Neural progenitor cell (in vitro differentiated cells): ENCODE data around the gene CDH13. TPM values are rescaled to one million over a fixed set of nuclear protein-coding genes. Genes with fewer than 3 reads are reported as not detected.

Experiments used
- DNase-seq: peaks from one replicate; pipeline ENCODE4 v3.0.0-alpha.2; 2016; ENCODE audit warnings: low spot score
- H2AFZ ChIP-seq: fragments of 200-600 bp; sonication (generic); replicated peaks from 2 replicates; pipeline ENCODE4 v1.6.1; 2016; ENCODE audit warnings: antibody characterized with exemption
- H3F3A ChIP-seq: fragments of 200-600 bp; sonication (generic); 2 replicates; pipeline ENCODE4 v1.6.1; 2016; ENCODE audit warnings: antibody characterized with exemption, low read depth
- H3K27ac ChIP-seq: fragments of 200-600 bp; sonication (generic); 2 replicates; pipeline ENCODE4 v1.5.1; 2016; ENCODE audit warnings: mild to moderate bottlenecking
- H3K27me3 ChIP-seq: fragments of 200-600 bp; sonication (generic); 2 replicates; pipeline ENCODE4 v1.6.1; 2016; ENCODE audit warnings: mild to moderate bottlenecking, moderate library complexity
- H3K36me3 ChIP-seq: fragments of 200-600 bp; sonication (generic); 2 replicates; pipeline ENCODE4 v1.5.1; 2016
- H3K4me1 ChIP-seq: fragments of 200-600 bp; sonication (generic); 2 replicates; pipeline ENCODE4 v1.6.1; 2016; ENCODE audit warnings: mixed run types
- H3K4me2 ChIP-seq: fragments of 200-600 bp; sonication (generic); 2 replicates; pipeline ENCODE4 v1.6.1; 2016
- H3K4me3 ChIP-seq: fragments of 200-600 bp; sonication (generic); 2 replicates; pipeline ENCODE4 v1.5.1; 2016
- H3K79me2 ChIP-seq: fragments of 200-600 bp; sonication (generic); 2 replicates; pipeline ENCODE4 v1.6.1; 2016; ENCODE audit warnings: low read depth
- H3K9ac ChIP-seq: fragments of 200-600 bp; sonication (generic); 2 replicates; pipeline ENCODE4 v1.6.1; 2016
- H3K9me3 ChIP-seq: fragments of 200-600 bp; sonication (generic); 2 replicates; pipeline ENCODE4 v1.5.1; 2016; ENCODE audit warnings: low read depth
- H4K20me1 ChIP-seq: fragments of 200-600 bp; sonication (generic); 2 replicates; pipeline ENCODE4 v1.6.1; 2016; ENCODE audit warnings: low read depth
- H3K27ac Mint-ChIP-seq: 3 replicates; pipeline ENCODE4 v1.8.0; 2021; ENCODE audit warnings: mixed read lengths
- H3K27me3 Mint-ChIP-seq: 2 replicates; pipeline ENCODE4 v1.8.0; 2022; ENCODE audit warnings: low read depth, mild to moderate bottlenecking, inconsistent platforms, moderate library complexity, mixed read lengths; ENCODE audit not compliant: insufficient read depth
- H3K36me3 Mint-ChIP-seq: 3 replicates; pipeline ENCODE4 v1.8.0; 2021; ENCODE audit warnings: mixed read lengths
- H3K4me1 Mint-ChIP-seq: 3 replicates; pipeline ENCODE4 v1.8.0; 2021; ENCODE audit warnings: mixed read lengths
- H3K4me3 Mint-ChIP-seq: 3 replicates; pipeline ENCODE4 v1.8.0; 2021; ENCODE audit warnings: mild to moderate bottlenecking, moderate library complexity, mixed read lengths
- H3K9me3 Mint-ChIP-seq: 3 replicates; pipeline ENCODE4 v1.8.0; 2020; ENCODE audit warnings: mixed read lengths
- CTCF ChIP-seq: fragments of 200-600 bp; sonication (generic); IDR thresholded peaks from 2 replicates; pipeline ENCODE4 v1.5.1; 2017; ENCODE audit warnings: antibody characterized with exemption, mild to moderate bottlenecking
- EZH2 ChIP-seq: fragments of 200-600 bp; sonication (generic); IDR thresholded peaks from 2 replicates; pipeline ENCODE4 v1.6.1; 2017; ENCODE audit warnings: antibody characterized with exemption, mild to moderate bottlenecking, moderate library complexity
- EZH2phosphoT487 ChIP-seq: fragments of 200-600 bp; sonication (generic); IDR thresholded peaks from 2 replicates; pipeline ENCODE4 v1.6.1; 2017; ENCODE audit warnings: antibody characterized with exemption
- total RNA-seq: library from RNA; depleted of rRNA; stranded (reverse); fragments of >200 nt; gene quantifications from 2 replicates; pipeline ENCODE4 v1.2.3, GENCODE V29; 2015; ENCODE audit warnings: low replicate concordance

CDH13 gene
- total RNA-seq, 1 donor from 2014 or later, result 3.0 TPM

GRCh38 chr16:82953517-82953916 is 326.7 kb downstream of the CDH13 start:
- H3K4me3 Mint-ChIP-seq, result no peak overlapping the region
- Histone ChIP-seq H3F3A (no peaks in the 10 kb centered on the region), H4K20me1 (no peaks in the 10 kb centered on the region), H3K4me1 (no peaks in the 10 kb centered on the region), H3K9me3 (no peaks in the 10 kb centered on the region), H3K36me3 (no peaks in the 10 kb centered on the region), H2AFZ (no peak overlapping the region), H3K79me2 (no peaks in the 10 kb centered on the region), H3K27me3 (no peaks in the 10 kb centered on the region), H3K4me2 (no peak overlapping the region), H3K27ac (no peak overlapping the region), H3K4me3 (no peak overlapping the region), H3K9ac (no peak overlapping the region)
- H3K27me3 Mint-ChIP-seq, result peaks cover 4% of the 10 kb centered on the region
- no peak for TF ChIP-seq CTCF
- TF ChIP-seq EZH2, result no peak
- TF ChIP-seq EZH2phosphoT487, result no peak
- peaks cover 3% of the 10 kb centered on the region for H3K4me1 Mint-ChIP-seq
- H3K27ac Mint-ChIP-seq, result no peak overlapping the region
- DNase-seq, result no peak
- H3K36me3 Mint-ChIP-seq, result no peaks in the 10 kb centered on the region
- no peaks in the 10 kb centered on the region for H3K9me3 Mint-ChIP-seq

DNA sequence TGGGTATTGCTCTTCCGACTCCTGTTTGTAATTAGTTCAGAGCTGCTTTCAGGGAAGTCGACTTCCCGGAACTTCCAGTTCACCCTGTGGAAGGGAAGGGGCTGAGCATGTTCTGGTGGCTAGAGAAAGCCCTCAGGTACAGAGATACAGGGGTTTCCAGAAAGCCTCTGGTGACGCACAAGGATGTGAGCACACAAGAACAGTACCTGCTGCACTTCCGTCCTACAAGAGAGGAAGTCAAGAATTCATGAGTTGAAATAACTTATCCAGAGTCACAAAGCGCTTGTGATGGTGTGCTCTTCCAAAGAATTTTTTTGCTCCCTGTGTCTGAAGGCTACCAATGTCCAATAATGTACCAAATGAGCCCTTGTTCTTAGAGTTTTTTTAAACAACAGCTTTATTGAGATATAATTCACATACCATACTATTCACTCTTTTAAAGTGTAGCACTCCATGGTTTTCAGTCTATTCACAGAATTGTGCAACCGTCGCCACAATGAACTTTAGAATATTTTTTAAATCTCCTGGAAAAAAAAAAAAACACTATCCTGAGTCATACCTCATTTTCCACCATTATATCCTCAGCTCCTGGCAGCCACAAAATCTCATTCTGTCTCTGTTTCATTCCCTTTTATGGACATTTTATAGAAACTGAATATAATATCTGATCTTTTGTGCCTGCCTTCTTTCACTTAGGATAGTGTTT is 327.6 kb downstream of the CDH13 start:
- no peaks in the 10 kb centered on the region for H4K20me1 ChIP-seq
- no peaks in the 10 kb centered on the region for H3K36me3 Mint-ChIP-seq
- no peaks in the 10 kb centered on the region for H3K36me3 ChIP-seq
- H3F3A ChIP-seq, result no peaks in the 10 kb centered on the region
- no peaks in the 10 kb centered on the region for H3K9me3 Mint-ChIP-seq
- H3K9ac ChIP-seq, result no peak overlapping the region
- peaks cover 3% of the 10 kb centered on the region for H3K4me1 Mint-ChIP-seq
- TF ChIP-seq EZH2 (no peak), CTCF (no peak), EZH2phosphoT487 (no peak)
- H3K27me3 Mint-ChIP-seq, result peaks cover 4% of the 10 kb centered on the region
- DNase-seq, result no peak
- H3K27me3 ChIP-seq, result no peaks in the 10 kb centered on the region
- no peaks in the 10 kb centered on the region for H3K9me3 ChIP-seq
- H3K4me3 ChIP-seq, result no peak overlapping the region
- H3K79me2 ChIP-seq, result no peaks in the 10 kb centered on the region
- no peak overlapping the region for H3K4me3 Mint-ChIP-seq
- no peak overlapping the region for H3K4me2 ChIP-seq
- H3K27ac ChIP-seq, result no peak overlapping the region
- no peak overlapping the region for H3K27ac Mint-ChIP-seq
- H2AFZ ChIP-seq, result no peak overlapping the region
- H3K4me1 ChIP-seq, result no peaks in the 10 kb centered on the region

GRCh38 chr16:82955741-82956348 is 329.1 kb downstream of the CDH13 start:
- no peak overlapping the region for H3K27ac ChIP-seq
- H3K4me1 Mint-ChIP-seq, result peaks cover 3% of the 10 kb centered on the region
- no peak for DNase-seq
- H3K4me3 ChIP-seq, result no peak overlapping the region
- no peak overlapping the region for H3K4me3 Mint-ChIP-seq
- peaks cover 3% of the 10 kb centered on the region for H3K27me3 Mint-ChIP-seq
- no peaks in the 10 kb centered on the region for H3F3A ChIP-seq
- no peaks in the 10 kb centered on the region for H3K36me3 ChIP-seq
- no peak overlapping the region for H2AFZ ChIP-seq
- TF ChIP-seq CTCF (no peak), EZH2 (no peak), EZH2phosphoT487 (no peak)
- no peak overlapping the region for H3K27ac Mint-ChIP-seq
- no peaks in the 10 kb centered on the region for H3K36me3 Mint-ChIP-seq
- H3K9me3 Mint-ChIP-seq, result no peaks in the 10 kb centered on the region
- H3K9ac ChIP-seq, result no peak overlapping the region
- no peaks in the 10 kb centered on the region for H3K27me3 ChIP-seq
- H3K79me2 ChIP-seq, result no peaks in the 10 kb centered on the region
- H3K4me1 ChIP-seq, result no peaks in the 10 kb centered on the region
- no peaks in the 10 kb centered on the region for H3K9me3 ChIP-seq
- no peak overlapping the region for H3K4me2 ChIP-seq
- no peaks in the 10 kb centered on the region for H4K20me1 ChIP-seq
